GM12878 (cell line): ENCODE data around the gene ZFTA. TPM values are rescaled to one million over a fixed set of nuclear protein-coding genes. Genes with fewer than 3 reads are reported as not detected.

Experiments
- ATAC-seq: fragments of 200-7000 bp; cut with Tn5 transposase; 3 replicates; pipeline ENCODE4 v1.9.1; 2020; ENCODE audit warnings: mild to moderate bottlenecking, moderate library complexity
- Bru-seq: library from RNA; stranded (reverse); fragments of 400-500 nt; gene quantifications from one replicate; lab custom pipeline; 2021; lab: Mats Ljungman, UMichigan
- BruChase-seq, 2 experiments: library from RNA; stranded (reverse); fragments of 400-500 nt; gene quantifications; one replicate each; lab custom pipeline; 2021; lab: Mats Ljungman, UMichigan
- BruUV-seq: library from RNA; stranded (reverse); fragments of 400-500 nt; replicated peaks from 2 replicates; lab custom pipeline; 2021; lab: Mats Ljungman, UMichigan
- CTCF ChIA-PET: fragments of 300-600 bp; sonication (Branson Sonifier 250); formaldehyde crosslinking; extraction: SDS; loops from one replicate; lab custom pipeline; 2021; ENCODE audit warnings: inconsistent platforms; lab: Yijun Ruan, JAX
- POLR2A ChIA-PET: fragments of 350-600 bp; formaldehyde crosslinking; extraction: SDS; loops from one replicate; lab custom pipeline; 2021; ENCODE audit warnings: inconsistent platforms; lab: Charles Lee
- RAD21 ChIA-PET: fragments of 300-600 bp; sonication (Branson Sonifier 250); formaldehyde crosslinking; loops from one replicate; lab custom pipeline; 2023; ENCODE audit warnings: antibody characterized with exemption; ENCODE audit not compliant: unreplicated experiment; lab: Charles Lee
- SMC1A ChIA-PET: fragments of 300-600 bp; sonication (Branson Sonifier 250); formaldehyde crosslinking; loops from one replicate; lab custom pipeline; 2023; ENCODE audit not compliant: unreplicated experiment, uncharacterized antibody; lab: Charles Lee
- DNase-seq: peaks from one replicate; pipeline ENCODE4 v3.0.0-alpha.2; 2011; ENCODE audit warnings: low read depth, low spot score
- FAIRE-seq: peaks from 3 replicates; lab custom pipeline; 2011; peaks lifted over from hg19 to GRCh38; lab: Jason Lieb, UNC
- H2AFZ ChIP-seq: 2 replicates; pipeline ENCODE4 v1.6.0; 2011; ENCODE audit warnings: low read depth, low read length, control low read depth; ENCODE audit not compliant: control insufficient read depth
- H3K27ac ChIP-seq: 2 replicates; pipeline ENCODE4 v1.5.1; 2011; ENCODE audit warnings: control low read depth; ENCODE audit not compliant: control insufficient read depth, insufficient read depth
- H3K27me3 ChIP-seq, 2 experiments: replicated peaks in 1 of 2; 2 replicates each; pipeline versions ENCODE4 v1.6.0 to v1.6.1; 2011; ENCODE audit warnings: low read length in 1 of 2; ENCODE audit not compliant: control insufficient read depth in 2 of 2, insufficient read depth in 2 of 2
- H3K36me3 ChIP-seq, 2 experiments: 2 replicates each; pipeline ENCODE4 v1.5.1; 2011; ENCODE audit warnings: low read length in 1 of 2; ENCODE audit not compliant: control insufficient read depth in 2 of 2, insufficient read depth in 2 of 2
- H3K4me1 ChIP-seq: 2 replicates; pipeline ENCODE4 v1.6.1; 2011; ENCODE audit warnings: mild to moderate bottlenecking, low read length, moderate library complexity, mixed read lengths; ENCODE audit not compliant: control insufficient read depth, insufficient read depth
- H3K4me2 ChIP-seq: 2 replicates; pipeline ENCODE4 v1.6.0; 2011; ENCODE audit warnings: control low read depth; ENCODE audit not compliant: control insufficient read depth, insufficient read depth
- H3K4me3 ChIP-seq: fragments of 200-600 bp; sonication (generic); 2 replicates; pipeline ENCODE4 v1.5.1; 2016
- H3K79me2 ChIP-seq: 2 replicates; pipeline ENCODE4 v1.6.0; 2011; ENCODE audit warnings: low read length; ENCODE audit not compliant: control insufficient read depth, insufficient read depth
- H3K9ac ChIP-seq: 2 replicates; pipeline ENCODE4 v1.8.0; 2011; ENCODE audit warnings: low read length, control low read depth, mixed read lengths; ENCODE audit not compliant: control insufficient read depth, insufficient read depth
- H3K9me3 ChIP-seq: replicated peaks from 3 replicates; pipeline ENCODE4 v1.5.1; 2011; ENCODE audit warnings: mild to moderate bottlenecking, low read length; ENCODE audit not compliant: control insufficient read depth, insufficient read depth
- H4K20me1 ChIP-seq: 2 replicates; pipeline ENCODE4 v1.6.0; 2011; ENCODE audit not compliant: control insufficient read depth, insufficient read depth
- ASH2L ChIP-seq: fragments of 300-600, 200-600 bp; sonication (generic); IDR thresholded peaks from 2 replicates; pipeline ENCODE4 v1.6.1; 2017; ENCODE audit warnings: low read depth, mild to moderate bottlenecking, borderline replicate concordance
- BHLHE40 ChIP-seq, 2 experiments: fragments of 450-650 bp in 1 of 2; IDR thresholded peaks; 2 replicates each; pipeline ENCODE4 v1.6.1; 2011 to 2017; ENCODE audit warnings: low read depth in 2 of 2, borderline replicate concordance in 1 of 2, improper control_type of control experiment in 1 of 2, low read length in 1 of 2, mild to moderate bottlenecking in 1 of 2
- EZH2 ChIP-seq: IDR thresholded peaks from 2 replicates; pipeline ENCODE4 v1.6.1; 2012; ENCODE audit warnings: low read depth, mild to moderate bottlenecking, control low read depth, inconsistent platforms, low read length, borderline replicate concordance; ENCODE audit not compliant: control insufficient read depth
- MTA2 ChIP-seq: fragments of 450-650 bp; IDR thresholded peaks from 2 replicates; pipeline ENCODE4 v1.6.1; 2016; ENCODE audit warnings: low read depth, mild to moderate bottlenecking, moderate library complexity
- NR2C1 ChIP-seq: fragments of 450-650 bp; IDR thresholded peaks from 2 replicates; pipeline ENCODE4 v1.6.1; 2017; ENCODE audit warnings: antibody characterized with exemption, mild to moderate bottlenecking, moderate library complexity
- RUNX3 ChIP-seq: IDR thresholded peaks from 2 replicates; pipeline ENCODE4 v1.6.1; 2012; ENCODE audit warnings: low read length, inconsistent platforms
- TBL1XR1 ChIP-seq: IDR thresholded peaks from 2 replicates; pipeline ENCODE4 v1.6.1; 2012; ENCODE audit warnings: low read depth, low read length, improper control_type of control experiment
- ZBED1 ChIP-seq: IDR thresholded peaks from 2 replicates; pipeline ENCODE4 v1.6.1; 2016; ENCODE audit warnings: borderline replicate concordance
- WGBS: methylation state at CpG from one replicate; pipeline ENCODE4 v1.1.6; 2016; ENCODE audit warnings: low lambda C conversion rate; ENCODE audit not compliant: insufficient replicate concordance, insufficient coverage; ENCODE audit errors: missing lambda C conversion rate; 5-methylcytosine and 5-hydroxymethylcytosine counted together
- in situ Hi-C: fragments of 300-500 bp; cut with MboI; formaldehyde crosslinking; loops from 9 replicates; pipeline ENCODE4 v1.14.3; 2018; ENCODE audit warnings: mixed read lengths
- intact Hi-C: fragments of 100-400 bp; cut with micrococcal nuclease; formaldehyde crosslinking; loops from one replicate; pipeline ENCODE4 v1.14.2; 2022; ENCODE audit not compliant: unreplicated experiment
- long read RNA-seq, 2 experiments: library from polyadenylated mRNA; unstranded; transcript quantifications; one replicate each; pipeline ENCODE4 v2.0.0, GENCODE V29; 2019 to 2020
- polyA minus RNA-seq, 3 experiments: library from RNA; depleted of rRNA, polyadenylated mRNA; stranded (reverse); fragments of >200 nt; gene quantifications; 2 replicates each; pipeline ENCODE4 v1.2.3, GENCODE V29; 2011
- polyA plus RNA-seq, 11 experiments: library from polyadenylated mRNA; depleted of rRNA in 4 of 11; unstranded in 6 of 11; stranded (reverse) in 5 of 11; fragments of >200 nt; fragmentation: Nextera tagmentation in 4 of 11; fragmentation: Illumina TruSeq in 1 of 11; extraction: Ambion mirVana in 4 of 11; extraction: Trizol in 1 of 11; gene quantifications; 1 replicate in 1 of 11; 2 replicates in 10 of 11; pipeline versions ENCODE4 v1.2.1 to v1.2.3, GENCODE V29; 2011 to 2016; ENCODE audit warnings: inconsistent platforms in 2 of 11, missing spikeins in 2 of 11, low read depth in 1 of 11
- total RNA-seq, 4 experiments: library from RNA; depleted of rRNA in 3 of 4; stranded (reverse); fragments of >200 nt in 3 of 4; fragmentation: Illumina TruSeq in 1 of 4; extraction: Trizol in 1 of 4; gene quantifications; 2 replicates each; pipeline versions ENCODE4 v1.2.1 to v1.2.3, GENCODE V29; 2013 to 2021
- TF ChIP-seq, protein P1 (sequence below): fragments of 450-650 bp; IDR thresholded peaks from 2 replicates; pipeline ENCODE4 v1.6.1; 2017; ENCODE audit warnings: antibody characterized with exemption, mild to moderate bottlenecking, moderate library complexity
- TF ChIP-seq, protein P2 (sequence below): IDR thresholded peaks from 2 replicates; pipeline ENCODE4 v1.6.1; 2012; ENCODE audit warnings: low read depth, low read length, improper control_type of control experiment
- TF ChIP-seq, protein P3 (sequence below): fragments of 450-650 bp; formaldehyde crosslinking; IDR thresholded peaks from 2 replicates; pipeline ENCODE4 v1.4.0; 2022; ENCODE audit warnings: mild to moderate bottlenecking, moderate library complexity

ZFTA gene
- total RNA-seq (2013; cell fraction: nucleolus; rRNA removed), result 3.7 and 4.8 TPM in 2 replicates
- total RNA-seq (2014; rRNA removed), result 5.5 and 5.6 TPM in 2 replicates
- total RNA-seq (2014; rRNA removed; fragmentation: Illumina TruSeq; extraction: Trizol), result 2.3 and 2.4 TPM in 2 replicates
- 7.3 and 7.9 TPM in 2 replicates for total RNA-seq (2021)
- polyA plus RNA-seq (2011; ENCODE audit: low read depth), result 1.1 TPM
- 2.5 and 2.6 TPM in 2 replicates for polyA plus RNA-seq (2011; rRNA removed)
- polyA plus RNA-seq (2011; cell fraction: cytosol; rRNA removed), result 1.4 and 2.3 TPM in 2 replicates
- 8.2 and 12.1 TPM in 2 replicates for polyA plus RNA-seq (2011; cell fraction: nucleus; rRNA removed)
- polyA plus RNA-seq (2012), result 2.5 and 2.8 TPM in 2 replicates
- 2.0 and 2.2 TPM in 2 replicates for polyA plus RNA-seq (2014; fragmentation: Illumina TruSeq; extraction: Trizol)
- polyA plus RNA-seq (2014; fragmentation: Nextera tagmentation; extraction: Ambion mirVana), result under 1 TPM; 0.39 to 0.99 TPM
- polyA plus RNA-seq (2014; rRNA removed), result 4.4 and 5.5 TPM in 2 replicates
- under 1 TPM; 0.40 to 0.43 TPM for polyA plus RNA-seq (2016; fragmentation: Nextera tagmentation; extraction: Ambion mirVana)
- polyA minus RNA-seq (2011; rRNA and poly(A)+ RNA removed), result 1.6 and 2.0 TPM in 2 replicates
- 1.2 and 2.9 TPM in 2 replicates for polyA minus RNA-seq (2011; cell fraction: cytosol; rRNA and poly(A)+ RNA removed)
- polyA minus RNA-seq (2011; cell fraction: nucleus; rRNA and poly(A)+ RNA removed), result 1.9 and 4.2 TPM in 2 replicates
- Bru-seq, nascent RNA, result percentile 50 among the genes with signal in this experiment
- BruChase-seq, experiment 1, labeled RNA remaining after a 6-hour chase, result percentile 55 among the genes with signal in this experiment
- BruChase-seq, experiment 2, labeled RNA remaining after a 2-hour chase, result percentile 68 among the genes with signal in this experiment
- long read RNA-seq, experiment 1, result 0 reads
- long read RNA-seq, experiment 2, partial matches to known transcripts, result 0 of 2 reads
- long read RNA-seq, experiment 2, other reads (novel, unspliced or antisense), result 2 of 2 reads

DNA sequence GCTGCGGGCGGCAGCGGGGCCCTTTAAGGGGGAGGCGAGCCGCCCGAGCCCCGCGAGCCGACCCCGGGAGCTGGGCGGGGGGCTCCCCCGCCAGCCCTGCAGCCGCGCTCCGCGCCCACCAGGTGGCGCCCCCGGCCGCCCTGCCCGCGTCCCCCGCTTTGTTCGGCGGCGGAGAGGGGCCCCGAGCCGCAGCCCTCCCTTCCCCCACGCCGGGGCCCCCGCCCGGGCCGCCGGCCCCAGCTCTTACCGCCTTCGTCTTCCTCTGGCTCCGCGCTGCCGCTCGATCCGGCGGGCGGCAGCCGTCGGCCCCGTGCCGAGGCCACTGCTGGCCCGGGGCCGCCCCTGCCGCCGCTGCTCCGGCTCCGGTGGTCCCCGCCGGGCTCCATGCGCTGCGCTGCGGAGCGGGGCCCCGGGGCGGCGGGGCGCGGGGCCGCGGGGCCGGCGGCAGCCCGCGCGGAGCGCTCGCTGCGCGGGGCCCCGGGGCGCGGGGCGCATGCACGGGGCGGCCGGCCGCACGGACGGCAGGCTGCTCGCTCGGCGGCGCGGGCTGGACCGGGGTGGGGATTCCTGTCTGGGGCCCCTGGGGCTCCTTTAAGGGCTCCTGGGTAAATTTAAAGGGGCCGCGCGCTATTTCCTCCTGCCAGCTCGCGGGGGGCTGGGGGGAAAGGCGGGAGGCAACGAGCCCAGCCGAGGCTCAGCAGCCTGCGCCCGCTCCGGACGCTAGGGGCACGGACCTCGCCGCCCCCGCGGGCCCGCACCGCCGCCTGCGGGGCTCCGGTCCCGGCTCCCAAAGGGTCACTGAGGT is at the start of gene ZFTA:
ZFTA (minus strand) TSS at position 539 of the 805 bp plus-strand sequence; CDS start at position 386, 153 bp downstream.
- peaks cover 5% of the 10 kb centered on the region; the same call in 1 of the 2 replicates for H4K20me1 ChIP-seq
- H3K4me1 ChIP-seq, result peaks cover 8% of the 10 kb centered on the region; the same call in 1 of the 2 replicates
- in situ Hi-C loops (no loop called here), intact Hi-C loops (loop anchor here (5.0 kb wide), 2 partner anchors 69 to 184 kb away; partner anchors contain the start of gene MARK2)
- peak within 1 kb of the TSS; percentile 44 for H3K27ac ChIP-seq
- peak within 1 kb of the TSS; percentile 95 for H3K4me2 ChIP-seq
- H3K9me3 ChIP-seq, result no peaks in the 10 kb centered on the region
- H3K9ac ChIP-seq, result peak within 1 kb of the TSS; percentile 74
- ChIA-PET CTCF (interaction anchor here (0.6 to 4.4 kb wide), 15 partner anchors 14 to 446 kb away, joined by 3 to 18 read pairs (median 4); partner anchors contain the start of gene RTN3), POLR2A (interaction anchor here (0.8 kb wide), 1 partner anchor 44 kb away, joined by 3 read pairs; no protein-coding TSS in a partner anchor), SMC1A (interaction anchor here (0.7 to 3.0 kb wide), 6 partner anchors 69 to 685 kb away, joined by 3 to 12 read pairs (median 3); partner anchors contain the start of gene MARK2), RAD21 (interaction anchor here (0.5 to 2.5 kb wide), 10 partner anchors 69 to 380 kb away, joined by 3 to 17 read pairs (median 4); no protein-coding TSS in a partner anchor)
- peak within 1 kb of the TSS; percentile 82 for H2AFZ ChIP-seq
- BruUV-seq, result no TSS peak
- under 1% methylated on average over 51 of the region's 113 CpGs for WGBS
- FAIRE-seq (no peak), DNase-seq (no peak), ATAC-seq (peak; percentile 68)
- peaks cover 3 to 4% of the 10 kb centered on the region in 2 experiments for H3K27me3 ChIP-seq
- no peaks in the 10 kb centered on the region; a peak in 1 of 4 replicates for H3K36me3 ChIP-seq
- H3K4me3 ChIP-seq, result peak within 1 kb of the TSS; percentile 86
- H3K79me2 ChIP-seq, result no peaks in the 10 kb centered on the region; the same call in 1 of the 2 replicates
- TF ChIP-seq MTA2 (no peak), NR2C1 (no peak), EZH2 (no peak), BHLHE40 (IDR thresholded peaks at IDR 0.05; ENCODE audit: borderline replicate concordance in 1 of 2, low read depth in 2 of 2, low read length in 1 of 2) (peak; percentile 17 to 46; a peak in 2 of 4 replicates), TBL1XR1 (no peak), RUNX3 (no peak), ZBED1 (no peak), ASH2L (no peak)
- TF ChIP-seq, protein P1, sequence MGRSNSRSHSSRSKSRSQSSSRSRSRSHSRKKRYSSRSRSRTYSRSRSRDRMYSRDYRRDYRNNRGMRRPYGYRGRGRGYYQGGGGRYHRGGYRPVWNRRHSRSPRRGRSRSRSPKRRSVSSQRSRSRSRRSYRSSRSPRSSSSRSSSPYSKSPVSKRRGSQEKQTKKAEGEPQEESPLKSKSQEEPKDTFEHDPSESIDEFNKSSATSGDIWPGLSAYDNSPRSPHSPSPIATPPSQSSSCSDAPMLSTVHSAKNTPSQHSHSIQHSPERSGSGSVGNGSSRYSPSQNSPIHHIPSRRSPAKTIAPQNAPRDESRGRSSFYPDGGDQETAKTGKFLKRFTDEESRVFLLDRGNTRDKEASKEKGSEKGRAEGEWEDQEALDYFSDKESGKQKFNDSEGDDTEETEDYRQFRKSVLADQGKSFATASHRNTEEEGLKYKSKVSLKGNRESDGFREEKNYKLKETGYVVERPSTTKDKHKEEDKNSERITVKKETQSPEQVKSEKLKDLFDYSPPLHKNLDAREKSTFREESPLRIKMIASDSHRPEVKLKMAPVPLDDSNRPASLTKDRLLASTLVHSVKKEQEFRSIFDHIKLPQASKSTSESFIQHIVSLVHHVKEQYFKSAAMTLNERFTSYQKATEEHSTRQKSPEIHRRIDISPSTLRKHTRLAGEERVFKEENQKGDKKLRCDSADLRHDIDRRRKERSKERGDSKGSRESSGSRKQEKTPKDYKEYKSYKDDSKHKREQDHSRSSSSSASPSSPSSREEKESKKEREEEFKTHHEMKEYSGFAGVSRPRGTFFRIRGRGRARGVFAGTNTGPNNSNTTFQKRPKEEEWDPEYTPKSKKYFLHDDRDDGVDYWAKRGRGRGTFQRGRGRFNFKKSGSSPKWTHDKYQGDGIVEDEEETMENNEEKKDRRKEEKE, result 0 out of 2 replicates have a peak, but pooled peaks have one; percentile 19
- TF ChIP-seq, protein P2, sequence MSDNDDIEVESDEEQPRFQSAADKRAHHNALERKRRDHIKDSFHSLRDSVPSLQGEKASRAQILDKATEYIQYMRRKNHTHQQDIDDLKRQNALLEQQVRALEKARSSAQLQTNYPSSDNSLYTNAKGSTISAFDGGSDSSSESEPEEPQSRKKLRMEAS, result no peak
- TF ChIP-seq, protein P3, sequence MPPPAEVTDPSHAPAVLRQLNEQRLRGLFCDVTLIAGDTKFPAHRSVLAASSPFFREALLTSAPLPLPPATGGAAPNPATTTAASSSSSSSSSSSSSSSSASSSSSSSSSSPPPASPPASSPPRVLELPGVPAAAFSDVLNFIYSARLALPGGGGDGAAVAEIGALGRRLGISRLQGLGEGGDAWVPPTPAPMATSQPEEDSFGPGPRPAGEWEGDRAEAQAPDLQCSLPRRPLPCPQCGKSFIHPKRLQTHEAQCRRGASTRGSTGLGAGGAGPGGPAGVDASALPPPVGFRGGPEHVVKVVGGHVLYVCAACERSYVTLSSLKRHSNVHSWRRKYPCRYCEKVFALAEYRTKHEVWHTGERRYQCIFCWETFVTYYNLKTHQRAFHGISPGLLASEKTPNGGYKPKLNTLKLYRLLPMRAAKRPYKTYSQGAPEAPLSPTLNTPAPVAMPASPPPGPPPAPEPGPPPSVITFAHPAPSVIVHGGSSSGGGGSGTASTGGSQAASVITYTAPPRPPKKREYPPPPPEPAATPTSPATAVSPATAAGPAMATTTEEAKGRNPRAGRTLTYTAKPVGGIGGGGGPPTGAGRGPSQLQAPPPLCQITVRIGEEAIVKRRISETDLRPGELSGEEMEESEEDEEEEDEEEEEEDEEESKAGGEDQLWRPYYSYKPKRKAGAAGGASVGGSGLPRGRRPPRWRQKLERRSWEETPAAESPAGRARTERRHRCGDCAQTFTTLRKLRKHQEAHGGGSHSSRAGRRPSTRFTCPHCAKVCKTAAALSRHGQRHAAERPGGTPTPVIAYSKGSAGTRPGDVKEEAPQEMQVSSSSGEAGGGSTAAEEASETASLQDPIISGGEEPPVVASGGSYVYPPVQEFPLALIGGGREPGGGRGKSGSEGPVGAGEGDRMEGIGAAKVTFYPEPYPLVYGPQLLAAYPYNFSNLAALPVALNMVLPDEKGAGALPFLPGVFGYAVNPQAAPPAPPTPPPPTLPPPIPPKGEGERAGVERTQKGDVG (CRISPR knock-in tag), result no peak
